HCT116 (cell line): Measurements from ENCODE around the gene ANGPTL5. TPM values are rescaled to one million over a fixed set of nuclear protein-coding genes. Genes with fewer than 3 reads are reported as not detected.

Source experiments
- ATAC-seq: fragments of 200-7000 bp; cut with Tn5 transposase; 2 replicates; pipeline ENCODE4 v1.9.1; 2020; ENCODE audit warnings: mild to moderate bottlenecking, moderate library complexity
- BruUV-seq: library from RNA; stranded (reverse); fragments of 400-500 nt; replicated peaks from 2 replicates; lab custom pipeline; 2021; lab: Mats Ljungman, UMichigan
- CTCF ChIA-PET: fragments of 300-600 bp; sonication (Branson Sonifier 250); formaldehyde crosslinking; loops from one replicate; lab custom pipeline; 2021; ENCODE audit warnings: antibody characterized with exemption; lab: Charles Lee
- POLR2A ChIA-PET: fragments of 300-600, 350-600 bp; sonication (Branson Sonifier 250); formaldehyde crosslinking; loops from one replicate; lab custom pipeline; 2021; ENCODE audit warnings: antibody characterized with exemption; lab: Charles Lee
- RAD21 ChIA-PET, 2 experiments: fragments of 300-600 bp; sonication (Branson Sonifier 250); formaldehyde crosslinking; loops; one replicate each; lab custom pipeline; 2023; ENCODE audit warnings: low total read pairs in 2 of 2; ENCODE audit not compliant: uncharacterized antibody in 2 of 2, unreplicated experiment in 2 of 2, low non-redundant PET in 1 of 2; lab: Charles Lee
- DNase-seq: peaks from one replicate; pipeline ENCODE4 v3.0.0-alpha.2; 2010; ENCODE audit warnings: low read depth, low spot score
- H2AFZ ChIP-seq: fragments of 200-600 bp; shearing (Covaris generic), sonication (generic); 2 replicates; pipeline ENCODE4 v1.6.1; 2017; ENCODE audit warnings: low read depth, mixed run types, mixed read lengths, antibody characterized with exemption, low read length; ENCODE audit not compliant: poor library complexity, severe bottlenecking
- H3K27ac ChIP-seq: 2 replicates; pipeline ENCODE4 v1.5.1; 2012; ENCODE audit warnings: low read depth, low read length
- H3K27me3 ChIP-seq: fragments of 200-600 bp; sonication (generic); 2 replicates; pipeline ENCODE4 v1.6.1; 2016; ENCODE audit warnings: mixed run types, low read length, mixed read lengths; ENCODE audit not compliant: insufficient read depth
- H3K36me3 ChIP-seq, 2 experiments: fragments of 200-500 bp in 1 of 2; fragments of 200-600 bp in 1 of 2; sonication (Bioruptor generic) in 1 of 2; sonication (generic) in 1 of 2; 2 replicates each; pipeline versions ENCODE4 v1.5.1 to v1.6.1; 2014 to 2016; ENCODE audit warnings: low read length in 2 of 2, inconsistent platforms in 1 of 2, mixed read lengths in 1 of 2, mixed run types in 1 of 2; ENCODE audit not compliant: insufficient read depth in 2 of 2, control insufficient read depth in 1 of 2
- H3K4me1 ChIP-seq, 2 experiments: fragments of 200-600 bp in 1 of 2; sonication (generic) in 1 of 2; 2 replicates each; pipeline versions ENCODE4 v1.5.1 to v1.6.1; 2012 to 2017; ENCODE audit warnings: low read length in 2 of 2, inconsistent platforms in 1 of 2, mild to moderate bottlenecking in 1 of 2, mixed read lengths in 1 of 2, mixed run types in 1 of 2, moderate library complexity in 1 of 2; ENCODE audit not compliant: insufficient read depth in 2 of 2, control insufficient read depth in 1 of 2
- H3K4me2 ChIP-seq: fragments of 200-600 bp; sonication (generic); 2 replicates; pipeline ENCODE4 v1.6.1; 2017; ENCODE audit warnings: mixed run types, low read length, mixed read lengths
- H3K4me3 ChIP-seq, 2 experiments: fragments of 200-600 bp in 1 of 2; sonication (generic) in 1 of 2; replicated peaks in 1 of 2; 2 replicates each; pipeline ENCODE4 v1.5.1; 2011 to 2016; ENCODE audit warnings: low read length in 2 of 2, control low read depth in 1 of 2, low read depth in 1 of 2, mild to moderate bottlenecking in 1 of 2, mixed read lengths in 1 of 2, mixed run types in 1 of 2
- H3K79me2 ChIP-seq: fragments of 200-600 bp; sonication (generic); 2 replicates; pipeline ENCODE4 v1.6.1; 2017; ENCODE audit warnings: mild to moderate bottlenecking, mixed run types, low read length, moderate library complexity, mixed read lengths; ENCODE audit not compliant: insufficient read depth
- H3K9ac ChIP-seq: fragments of 200-600 bp; sonication (generic); 2 replicates; pipeline ENCODE4 v1.6.1; 2016; ENCODE audit warnings: low read length, mixed read lengths
- H3K9me2 ChIP-seq: fragments of 200-600 bp; sonication (generic), shearing (Covaris generic); 2 replicates; pipeline ENCODE4 v1.6.1; 2017; ENCODE audit warnings: mixed run types, mild to moderate bottlenecking, moderate library complexity; ENCODE audit not compliant: insufficient read depth
- H3K9me3 ChIP-seq, 2 experiments: fragments of 200-500 bp in 1 of 2; fragments of 200-600 bp in 1 of 2; sonication (Bioruptor generic) in 1 of 2; sonication (generic) in 1 of 2; 2 replicates each; pipeline ENCODE4 v1.6.1; 2014 to 2017; ENCODE audit warnings: low read length in 2 of 2, mixed read lengths in 2 of 2, inconsistent platforms in 1 of 2, low read depth in 1 of 2, mild to moderate bottlenecking in 1 of 2, mixed run types in 1 of 2, moderate library complexity in 1 of 2; ENCODE audit not compliant: control insufficient read depth in 1 of 2, insufficient read depth in 1 of 2
- H4K20me1 ChIP-seq: fragments of 200-600 bp; sonication (generic), shearing (Covaris generic); 2 replicates; pipeline ENCODE4 v1.6.1; 2017; ENCODE audit warnings: mixed run types, mild to moderate bottlenecking, moderate library complexity; ENCODE audit not compliant: insufficient read depth
- EGR1 ChIP-seq: IDR thresholded peaks from 2 replicates; pipeline ENCODE4 v1.6.1; 2012; ENCODE audit warnings: low read depth
- ELF1 ChIP-seq: IDR thresholded peaks from 2 replicates; pipeline ENCODE4 v1.6.1; 2012; ENCODE audit warnings: low read depth, borderline replicate concordance
- EZH2 ChIP-seq: fragments of 200-600 bp; sonication (generic); IDR thresholded peaks from 2 replicates; pipeline ENCODE4 v1.6.1; 2017; ENCODE audit warnings: antibody characterized with exemption, mixed run types
- FOSL1 ChIP-seq: IDR thresholded peaks from 2 replicates; pipeline ENCODE4 v1.6.1; 2012; ENCODE audit warnings: low read depth
- RAD21 ChIP-seq: IDR thresholded peaks from 2 replicates; pipeline ENCODE4 v1.6.1; 2012; ENCODE audit warnings: low read depth, mild to moderate bottlenecking
- SP1 ChIP-seq: IDR thresholded peaks from 2 replicates; pipeline ENCODE4 v1.6.1; 2012; ENCODE audit warnings: low read depth
- ZBTB33 ChIP-seq: IDR thresholded peaks from 2 replicates; pipeline ENCODE4 v1.6.1; 2011; ENCODE audit warnings: mild to moderate bottlenecking, low read length, moderate library complexity; ENCODE audit not compliant: insufficient replicate concordance; ENCODE audit errors: extremely low read depth
- intact Hi-C: fragments of 100-400 bp; cut with micrococcal nuclease; formaldehyde crosslinking; loops from 2 replicates; pipeline ENCODE4 v1.10.0; 2022
- total RNA-seq: library from RNA; stranded (reverse); gene quantifications from one replicate; pipeline ENCODE4 v1.2.1, GENCODE V29; 2021; ENCODE audit not compliant: unreplicated experiment

The ANGPTL5 gene
- total RNA-seq, 1 experiment from 2014 or later: not detected

GRCh38 chr11:101913656-101914055 lies 2.7 kb downstream of the ANGPTL5 start:
- CTCF ChIA-PET: interaction anchor here (1.6 kb wide), 1 partner anchor 94 kb away, joined by 4 read pairs; no protein-coding TSS in a partner anchor
- BruUV-seq: no TSS peak
- no peaks in the 10 kb centered on the region for H3K36me3 ChIP-seq

GRCh38 chr11:101912823-101913284 lies 3.5 kb downstream of the ANGPTL5 start:
- no peak overlapping the region for H2AFZ ChIP-seq

More at GRCh38 chr11:101913656-101914055, 2.7 kb downstream of the ANGPTL5 start:
- Histone ChIP-seq H3K27me3 (no peaks in the 10 kb centered on the region), H3K9me3 (no peaks in the 10 kb centered on the region), H3K9ac (no peak overlapping the region), H2AFZ (peak overlapping the region; percentile 82), H3K79me2 (no peaks in the 10 kb centered on the region), H3K4me1 (peaks cover 5 to 23% of the 10 kb centered on the region in 2 experiments; a peak in 3 of 4 replicates), H3K27ac (no peak overlapping the region), H4K20me1 (no peaks in the 10 kb centered on the region), H3K4me2 (peak overlapping the region; percentile 84), H3K9me2 (no peaks in the 10 kb centered on the region), H3K4me3 (no peak overlapping the region)
- DNase-seq: no peak
- POLR2A ChIA-PET: no interaction called here
- intact Hi-C loops: no loop called here
- RAD21 ChIA-PET: no interaction called here
- no peak for TF ChIP-seq SP1
- ATAC-seq: no peak

More at GRCh38 chr11:101912823-101913284, 3.5 kb downstream of the ANGPTL5 start:
- Histone ChIP-seq H3K4me3 (no peak overlapping the region), H3K9ac (no peak overlapping the region), H3K9me2 (no peaks in the 10 kb centered on the region), H3K36me3 (no peaks in the 10 kb centered on the region), H4K20me1 (no peaks in the 10 kb centered on the region), H3K27ac (no peak overlapping the region), H3K4me1 (peaks cover 5 to 23% of the 10 kb centered on the region in 2 experiments; a peak in 3 of 4 replicates), H3K79me2 (no peaks in the 10 kb centered on the region), H3K9me3 (no peaks in the 10 kb centered on the region), H3K27me3 (no peaks in the 10 kb centered on the region), H3K4me2 (no peak overlapping the region)
- ChIA-PET RAD21 (no interaction called here), CTCF (interaction anchor here (1.6 kb wide), 1 partner anchor 95 kb away, joined by 4 read pairs; no protein-coding TSS in a partner anchor), POLR2A (interaction anchor here (0.6 kb wide), 1 partner anchor 14 kb away, joined by 3 read pairs; no protein-coding TSS in a partner anchor)
- intact Hi-C loops: no loop called here
- TF ChIP-seq EGR1 (no peak), FOSL1 (no peak), EZH2 (no peak), SP1 (no peak), ZBTB33 (no peak), ELF1 (no peak), RAD21 (peak; percentile 46)
- no peak for DNase-seq
- BruUV-seq: no TSS peak
- no peak for ATAC-seq
